Activated CD4-positive, alpha-beta T cell treated with anti-CD3 and anti-CD28 coated beads for 36 hours (primary cell): Measurements from ENCODE around the gene ZNF467. TPM values are rescaled to one million over a fixed set of nuclear protein-coding genes. Genes with fewer than 3 reads are reported as not detected.

Source experiments
- ATAC-seq: fragments of 200-7000 bp; cut with Tn5 transposase; one replicate; pipeline ENCODE4 v1.10.0; 2021; ENCODE audit warnings: mild to moderate bottlenecking, moderate library complexity
- CTCF ChIA-PET: fragments of 350-600 bp; sonication (Branson Sonifier 250); formaldehyde crosslinking; loops from one replicate; lab custom pipeline; 2021; ENCODE audit warnings: antibody characterized with exemption; lab: Charles Lee
- POLR2A ChIA-PET: fragments of 350-600 bp; sonication (Branson Sonifier 250); formaldehyde crosslinking; loops from one replicate; lab custom pipeline; 2021; ENCODE audit warnings: antibody characterized with exemption, inconsistent platforms; lab: Charles Lee
- DNase-seq: peaks from one replicate; pipeline ENCODE4 v3.0.0-alpha.2; 2020
- H3K27ac Mint-ChIP-seq: one replicate; pipeline ENCODE4 v1.8.0; 2021; ENCODE audit warnings: mixed read lengths
- H3K27me3 Mint-ChIP-seq: one replicate; pipeline ENCODE4 v1.8.0; 2021; ENCODE audit warnings: mixed read lengths
- H3K36me3 Mint-ChIP-seq: one replicate; pipeline ENCODE4 v1.8.0; 2021; ENCODE audit warnings: low read depth, mixed read lengths
- H3K4me1 Mint-ChIP-seq: one replicate; pipeline ENCODE4 v1.8.0; 2021; ENCODE audit warnings: mixed read lengths
- H3K4me3 Mint-ChIP-seq: one replicate; pipeline ENCODE4 v1.8.0; 2021; ENCODE audit warnings: mild to moderate bottlenecking, moderate library complexity, mixed read lengths
- H3K9me3 Mint-ChIP-seq: one replicate; pipeline ENCODE4 v1.8.0; 2021; ENCODE audit warnings: low read depth, mixed read lengths
- intact Hi-C, 2 experiments: fragments of 100-400 bp; cut with DNase I in 1 of 2; cut with micrococcal nuclease in 1 of 2; formaldehyde crosslinking; loops; one replicate each; pipeline versions ENCODE4 v1.14.2 to v1.15.1; 2022 to 2024; cut with DNase I, micrococcal nuclease
- total RNA-seq, 2 experiments: library from RNA; stranded (reverse); gene quantifications; one replicate each; pipeline ENCODE4 v1.2.3, GENCODE V29; 2021

The ZNF467 gene
- total RNA-seq, 2 experiments from 2014 or later, result 0.23 to 0.25 TPM

DNA sequence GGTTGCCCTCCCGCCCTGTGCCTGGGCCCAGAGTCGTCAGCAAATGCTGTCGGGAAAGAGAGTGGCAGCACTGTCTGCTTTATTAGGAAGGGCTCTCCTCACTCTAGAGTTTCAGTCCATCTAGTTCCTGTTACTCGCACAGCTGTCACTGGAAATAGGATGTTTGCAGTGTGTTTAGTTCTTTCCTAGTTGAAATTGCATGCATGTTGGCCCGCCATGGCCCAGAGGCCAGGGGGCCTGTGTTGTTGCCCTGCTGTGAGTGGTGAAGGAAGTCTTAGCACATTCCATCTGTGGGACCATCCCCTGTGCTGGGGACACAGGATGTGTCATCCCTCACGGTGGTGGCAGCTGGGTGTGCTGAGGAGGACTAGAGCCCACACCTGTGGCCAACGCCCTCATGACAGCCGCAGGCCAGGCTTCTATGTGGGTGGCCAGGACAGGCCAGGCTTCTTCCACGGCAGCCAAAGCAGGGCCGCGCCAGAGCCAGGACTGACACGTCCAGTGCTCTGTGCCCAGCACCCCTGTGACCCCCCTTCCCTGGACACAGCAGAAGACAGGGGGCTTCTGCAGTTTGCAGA is 45.4 kb downstream of the ZNF467 start:
- intact Hi-C loops, result no loop called here
- ChIA-PET CTCF (interaction anchor here (0.6 kb wide), 1 partner anchor 662 kb away, joined by 3 read pairs; no protein-coding TSS in a partner anchor), POLR2A (no interaction called here)
- Mint-ChIP-seq H3K4me3 (no peak overlapping the region), H3K36me3 (peaks cover 15% of the 10 kb centered on the region), H3K27ac (no peak overlapping the region), H3K4me1 (no peaks in the 10 kb centered on the region), H3K27me3 (no peaks in the 10 kb centered on the region), H3K9me3 (no peaks in the 10 kb centered on the region)
- DNase-seq (no peak), ATAC-seq (no peak)

DNA sequence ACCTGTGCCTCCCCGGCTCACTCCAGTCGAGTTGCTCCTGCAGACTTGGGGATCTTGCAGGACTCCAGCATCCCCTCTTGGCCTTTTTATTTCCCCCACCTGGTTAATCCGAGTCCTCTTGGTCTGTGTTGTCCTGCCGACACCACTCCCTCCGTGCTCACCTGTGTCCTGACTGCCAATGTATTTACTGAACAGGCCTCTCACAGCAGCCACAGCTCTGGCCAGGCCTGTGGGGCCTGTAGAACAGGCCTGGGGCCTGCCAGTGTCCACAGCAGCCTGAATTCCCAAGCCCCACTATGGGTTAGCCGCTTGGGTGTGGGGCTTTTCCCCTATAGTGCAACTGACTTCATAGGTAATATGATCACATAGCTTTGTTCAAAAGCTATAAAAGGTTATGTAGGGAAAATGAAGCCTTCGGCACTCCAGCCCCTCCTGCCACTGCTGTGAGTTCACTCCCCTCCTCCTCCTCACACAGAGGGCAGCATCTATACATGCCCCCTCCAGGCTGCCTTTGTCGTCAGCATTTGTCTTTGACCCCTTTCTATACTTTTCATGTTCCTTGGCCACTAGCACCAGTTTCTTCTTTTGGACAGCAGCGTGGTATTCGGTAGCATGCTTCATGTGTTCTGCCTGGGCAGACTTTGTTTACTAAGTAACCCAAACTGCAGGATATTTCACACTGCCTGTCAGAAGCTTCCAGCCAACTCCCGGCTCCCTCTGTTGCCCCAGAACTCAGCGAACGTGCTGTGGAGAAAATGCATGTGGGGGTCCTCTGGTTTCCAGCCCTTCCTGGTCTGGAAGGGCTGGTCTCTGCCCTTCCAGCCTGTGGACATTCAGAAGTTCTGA is 46.1 kb downstream of the ZNF467 start:
- CTCF ChIA-PET, result no interaction called here

DNA sequence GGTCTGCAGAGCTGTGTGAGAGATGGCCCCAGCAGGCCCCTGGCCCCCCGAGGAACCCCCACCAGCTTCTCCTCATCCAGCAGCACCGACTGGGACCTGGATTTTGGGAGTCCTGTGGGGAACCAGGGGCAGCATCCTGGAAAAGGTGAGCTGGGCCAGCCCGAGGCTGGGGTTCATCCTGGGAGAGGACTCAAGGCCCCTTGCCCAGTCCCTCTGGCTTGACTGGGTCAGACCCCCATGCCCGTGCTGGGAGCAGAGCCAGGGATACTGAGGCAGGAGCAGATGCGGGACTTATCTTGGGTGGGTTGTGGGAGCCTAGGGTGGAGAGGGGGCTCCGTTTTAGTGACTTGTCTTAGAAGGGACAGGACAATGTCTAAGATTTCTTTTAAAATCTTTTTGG is 47.5 kb downstream of the ZNF467 start:
- no peaks in the 10 kb centered on the region for H3K4me1 Mint-ChIP-seq

More for the DNA sequence above, 46.1 kb downstream of the ZNF467 start:
- ATAC-seq (no peak), DNase-seq (no peak)
- no peaks in the 10 kb centered on the region for H3K9me3 Mint-ChIP-seq
- intact Hi-C loops, result no loop called here
- no peaks in the 10 kb centered on the region for H3K27me3 Mint-ChIP-seq
- H3K4me3 Mint-ChIP-seq, result no peak overlapping the region
- POLR2A ChIA-PET, result no interaction called here
- no peaks in the 10 kb centered on the region for H3K4me1 Mint-ChIP-seq
- H3K27ac Mint-ChIP-seq, result no peak overlapping the region
- peaks cover 15% of the 10 kb centered on the region for H3K36me3 Mint-ChIP-seq

DNA sequence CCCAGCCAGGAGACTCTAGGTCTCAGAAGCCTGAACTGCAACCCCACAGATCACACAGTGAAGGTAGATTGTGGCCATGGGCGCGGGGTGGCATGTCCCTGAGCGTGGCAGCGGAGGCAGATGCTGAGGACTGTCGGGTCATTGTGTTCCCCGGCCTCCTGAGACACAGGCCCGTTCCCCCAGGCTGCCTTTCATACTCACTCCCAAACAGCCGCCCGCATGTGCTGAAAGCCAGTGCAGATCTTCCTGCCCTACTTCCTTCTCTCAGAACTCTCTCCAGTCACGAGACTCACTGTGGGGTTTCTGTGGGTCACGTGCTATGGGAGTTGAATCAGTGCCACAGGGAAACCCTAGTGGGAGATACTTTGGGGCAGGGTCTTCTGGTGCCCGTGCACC is 48.0 kb downstream of the ZNF467 start:
- intact Hi-C loops, result no loop called here
- Mint-ChIP-seq H3K4me3 (no peak overlapping the region), H3K4me1 (no peaks in the 10 kb centered on the region), H3K27ac (no peak overlapping the region), H3K9me3 (no peaks in the 10 kb centered on the region), H3K27me3 (no peaks in the 10 kb centered on the region), H3K36me3 (peaks cover 19% of the 10 kb centered on the region)
- ChIA-PET POLR2A (no interaction called here), CTCF (no interaction called here)
- no peak for DNase-seq
- ATAC-seq, result no peak

More for the DNA sequence above, 47.5 kb downstream of the ZNF467 start:
- Mint-ChIP-seq H3K36me3 (peaks cover 18% of the 10 kb centered on the region), H3K27ac (no peak overlapping the region), H3K4me3 (no peak overlapping the region), H3K27me3 (no peaks in the 10 kb centered on the region), H3K9me3 (no peaks in the 10 kb centered on the region)
- ATAC-seq (no peak), DNase-seq (no peak)
- intact Hi-C loops, result no loop called here
- ChIA-PET POLR2A (no interaction called here), CTCF (no interaction called here)

DNA sequence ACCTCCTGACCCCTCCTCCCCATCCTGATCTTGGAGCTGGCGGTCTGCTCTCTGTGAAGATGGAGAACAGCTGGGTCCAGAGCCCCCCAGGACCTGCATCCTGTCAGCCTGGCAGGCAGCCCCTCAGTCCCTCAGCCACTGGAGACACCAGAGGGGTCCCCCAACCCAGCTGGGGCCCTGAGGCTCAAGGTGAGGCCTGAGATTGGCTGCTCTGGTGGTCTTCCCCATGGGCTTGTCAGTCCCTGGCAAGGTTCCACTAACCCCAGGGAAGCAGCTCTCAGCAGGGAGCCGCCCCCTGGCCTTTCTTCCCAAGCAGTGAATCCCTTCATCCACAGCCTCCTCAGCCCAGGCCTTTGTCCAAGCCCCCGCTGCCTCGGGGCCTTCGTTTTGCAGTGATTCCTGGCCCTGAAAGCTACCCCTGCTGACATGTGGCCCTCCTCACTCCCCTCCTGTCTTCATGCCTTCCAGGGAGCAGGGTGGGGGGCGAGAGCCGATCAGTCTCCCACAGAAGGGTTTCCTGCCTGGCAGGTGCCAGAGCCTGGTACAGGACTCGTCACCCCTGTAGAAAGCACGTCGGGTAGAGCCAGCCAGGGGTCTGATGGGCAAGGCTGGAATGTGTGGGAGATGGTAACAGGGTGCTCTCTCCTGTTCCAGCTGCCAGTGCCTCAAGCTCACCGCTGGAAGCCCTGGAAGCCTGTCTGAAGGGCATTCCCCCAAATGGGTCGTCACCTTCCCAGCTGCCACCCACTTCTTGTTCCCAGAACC is 48.5 kb downstream of the ZNF467 start:
- Mint-ChIP-seq H3K36me3 (peaks cover 19% of the 10 kb centered on the region), H3K9me3 (no peaks in the 10 kb centered on the region), H3K27me3 (no peaks in the 10 kb centered on the region), H3K4me1 (no peaks in the 10 kb centered on the region), H3K27ac (no peak overlapping the region), H3K4me3 (no peak overlapping the region)
- intact Hi-C loops, result no loop called here
- CTCF ChIA-PET, result interaction anchor here (1.2 kb wide), 1 partner anchor 17 kb away, joined by 4 read pairs; no protein-coding TSS in a partner anchor
- no peak for DNase-seq
- no peak for ATAC-seq
- POLR2A ChIA-PET, result no interaction called here

DNA sequence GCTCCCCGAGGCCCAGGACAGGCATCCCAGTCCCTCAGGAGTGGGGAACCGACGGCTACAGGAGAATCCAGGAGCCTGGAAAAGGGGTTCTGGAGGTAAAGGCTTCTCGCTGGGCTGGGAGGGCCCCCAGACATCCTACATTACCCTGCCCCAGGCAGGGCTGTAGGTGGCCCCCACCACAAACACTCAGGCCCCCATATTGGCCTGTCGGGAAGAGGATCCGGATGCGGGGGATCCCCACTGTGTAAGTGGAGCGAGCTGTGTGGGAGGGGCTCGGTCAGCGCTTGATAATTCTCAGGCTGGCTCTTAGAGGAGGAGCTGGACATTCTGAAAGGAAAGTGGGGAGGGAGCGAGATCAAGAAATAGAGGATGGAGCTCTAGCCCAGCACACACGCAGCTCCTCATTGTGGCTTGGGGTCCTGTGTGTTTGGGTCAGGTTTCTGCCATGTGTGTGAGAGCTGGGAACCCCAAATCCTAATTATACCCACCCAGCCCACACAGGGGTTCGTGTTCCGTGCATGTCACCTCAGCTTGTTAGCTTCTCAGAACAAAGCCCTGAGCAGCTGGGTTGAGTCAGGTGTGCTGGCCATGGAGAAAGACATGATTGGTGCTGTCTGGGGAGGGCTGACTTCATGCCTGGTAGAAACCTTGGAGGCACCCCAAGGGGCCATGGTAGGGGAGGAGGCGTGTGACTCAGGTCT is 49.4 kb downstream of the ZNF467 start:
- H3K27me3 Mint-ChIP-seq, result no peaks in the 10 kb centered on the region
- H3K27ac Mint-ChIP-seq, result no peak overlapping the region
- H3K36me3 Mint-ChIP-seq, result peaks cover 17% of the 10 kb centered on the region
- intact Hi-C loops, result no loop called here
- ATAC-seq (peak; percentile 58), DNase-seq (no peak)
- no peaks in the 10 kb centered on the region for H3K9me3 Mint-ChIP-seq
- ChIA-PET CTCF (interaction anchor here (1.2 to 1.9 kb wide), 2 partner anchors 18 to 61 kb away, joined by 4 to 6 read pairs; no protein-coding TSS in a partner anchor), POLR2A (no interaction called here)
- H3K4me3 Mint-ChIP-seq, result no peak overlapping the region
- H3K4me1 Mint-ChIP-seq, result peaks cover 2% of the 10 kb centered on the region

DNA sequence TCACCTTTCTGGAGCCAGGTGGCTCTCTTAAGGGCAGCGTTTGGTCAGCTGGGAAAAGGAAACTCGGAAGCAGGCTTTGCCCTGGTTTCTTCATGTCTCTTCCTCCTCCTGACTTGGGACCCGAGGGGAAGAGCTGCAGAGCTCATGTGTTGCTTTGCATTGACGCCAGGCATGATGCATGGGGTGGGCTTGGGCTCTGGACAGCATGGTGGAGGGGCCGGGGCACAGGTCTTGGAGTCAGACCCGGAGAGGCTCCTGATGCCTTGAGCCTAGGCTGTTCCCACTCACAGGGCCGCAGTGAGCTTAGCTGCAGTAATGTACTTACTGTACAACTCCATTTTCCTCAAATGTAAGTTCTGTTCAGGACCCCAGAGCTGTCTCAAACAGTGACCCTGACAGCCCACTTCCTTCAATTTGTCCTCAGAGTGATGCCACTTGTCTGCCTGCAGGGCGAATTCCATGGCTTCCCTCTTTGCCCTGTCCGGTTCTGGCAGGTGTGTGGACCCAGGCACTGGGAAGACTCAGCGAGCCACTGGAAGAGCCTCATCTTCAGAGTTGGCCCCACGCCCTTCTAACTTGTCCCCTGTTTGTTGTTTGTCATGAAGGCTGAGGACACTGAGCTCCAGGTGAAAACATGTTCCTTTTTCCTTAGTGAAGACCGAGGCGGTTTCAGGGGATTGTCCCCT is 50.2 kb downstream of the ZNF467 start:
- H3K9me3 Mint-ChIP-seq, result no peaks in the 10 kb centered on the region
- ATAC-seq (no peak), DNase-seq (no peak)
- H3K27ac Mint-ChIP-seq, result no peak overlapping the region
- ChIA-PET POLR2A (no interaction called here), CTCF (interaction anchor here (1.2 to 1.9 kb wide), 2 partner anchors 19 to 61 kb away, joined by 4 to 6 read pairs; no protein-coding TSS in a partner anchor)
- intact Hi-C loops, result no loop called here
- H3K36me3 Mint-ChIP-seq, result peaks cover 16% of the 10 kb centered on the region
- H3K4me1 Mint-ChIP-seq, result peaks cover 4% of the 10 kb centered on the region
- no peaks in the 10 kb centered on the region for H3K27me3 Mint-ChIP-seq
- no peak overlapping the region for H3K4me3 Mint-ChIP-seq

DNA sequence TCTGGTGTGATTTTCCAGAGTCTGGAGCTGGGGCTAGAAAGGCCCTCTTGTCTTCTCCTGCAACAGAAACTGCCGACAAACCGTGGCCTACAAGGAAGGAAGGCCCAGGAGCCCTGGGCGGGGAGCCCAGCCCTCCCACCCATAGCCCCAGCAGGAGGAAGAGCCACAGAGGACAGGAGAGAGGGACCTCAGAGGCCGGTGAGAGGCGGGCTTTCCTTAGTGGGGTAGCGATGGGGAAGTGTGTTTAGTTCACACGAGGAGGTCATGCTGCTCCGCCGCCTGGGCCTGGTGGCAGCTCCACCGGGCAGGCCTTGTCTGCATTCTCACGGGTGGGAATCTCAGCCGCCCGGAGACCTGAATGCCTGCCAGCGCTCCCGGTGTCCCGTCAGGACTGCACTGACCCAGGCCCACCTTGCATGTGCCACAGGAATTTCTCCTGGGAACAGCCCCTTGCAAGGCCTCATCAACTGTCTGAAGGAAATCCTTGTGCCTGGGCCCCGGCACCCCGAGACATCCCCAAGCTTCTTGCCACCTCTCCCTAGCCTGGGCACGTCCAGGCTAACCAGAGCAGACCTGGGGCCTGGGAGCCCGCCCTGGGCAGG is 50.9 kb downstream of the ZNF467 start:
- DNase-seq, result no peak
- Mint-ChIP-seq H3K4me1 (peaks cover 6% of the 10 kb centered on the region), H3K9me3 (no peaks in the 10 kb centered on the region), H3K27me3 (no peaks in the 10 kb centered on the region), H3K4me3 (no peak overlapping the region), H3K27ac (no peak overlapping the region), H3K36me3 (peaks cover 16% of the 10 kb centered on the region)
- intact Hi-C loops, result no loop called here
- no peak for ATAC-seq
- ChIA-PET POLR2A (no interaction called here), CTCF (interaction anchor here (1.9 kb wide), 1 partner anchor 60 kb away, joined by 6 read pairs; no protein-coding TSS in a partner anchor)

DNA sequence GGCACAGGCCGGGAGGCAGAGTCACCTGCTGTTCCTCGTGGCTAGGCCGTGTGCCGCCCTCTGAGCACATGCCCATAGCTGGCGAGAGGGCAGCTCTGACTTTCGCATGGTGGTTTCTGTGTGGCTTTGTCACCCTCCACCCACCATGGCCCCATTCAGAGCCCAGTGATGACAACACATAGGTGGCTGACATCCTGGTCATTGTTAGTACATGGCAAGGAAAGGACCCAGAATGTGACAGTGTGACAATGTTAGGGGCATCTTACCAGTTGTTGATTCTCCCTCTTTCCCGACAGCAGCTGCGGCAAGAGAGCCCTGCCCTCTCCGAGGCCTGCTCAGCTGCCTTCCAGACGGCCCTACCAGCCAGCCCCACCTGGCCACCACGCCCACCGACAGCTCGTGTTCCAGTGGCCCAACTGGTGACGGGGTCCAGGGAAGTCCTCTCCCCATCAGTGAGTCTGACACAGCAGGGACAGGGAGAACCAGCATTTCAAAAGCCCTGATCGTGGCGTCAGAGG is 52.2 kb downstream of the ZNF467 start:
- DNase-seq (no peak), ATAC-seq (no peak)
- no peaks in the 10 kb centered on the region for H3K9me3 Mint-ChIP-seq
- intact Hi-C loops, result no loop called here
- CTCF ChIA-PET, result interaction anchor here (0.8 kb wide), 1 partner anchor 73 kb away, joined by 4 read pairs; no protein-coding TSS in a partner anchor
- H3K4me1 Mint-ChIP-seq, result peaks cover 13% of the 10 kb centered on the region
- H3K4me3 Mint-ChIP-seq, result no peak overlapping the region
- no peak overlapping the region for H3K27ac Mint-ChIP-seq
- POLR2A ChIA-PET, result no interaction called here
- H3K36me3 Mint-ChIP-seq, result peaks cover 14% of the 10 kb centered on the region
- no peaks in the 10 kb centered on the region for H3K27me3 Mint-ChIP-seq

DNA sequence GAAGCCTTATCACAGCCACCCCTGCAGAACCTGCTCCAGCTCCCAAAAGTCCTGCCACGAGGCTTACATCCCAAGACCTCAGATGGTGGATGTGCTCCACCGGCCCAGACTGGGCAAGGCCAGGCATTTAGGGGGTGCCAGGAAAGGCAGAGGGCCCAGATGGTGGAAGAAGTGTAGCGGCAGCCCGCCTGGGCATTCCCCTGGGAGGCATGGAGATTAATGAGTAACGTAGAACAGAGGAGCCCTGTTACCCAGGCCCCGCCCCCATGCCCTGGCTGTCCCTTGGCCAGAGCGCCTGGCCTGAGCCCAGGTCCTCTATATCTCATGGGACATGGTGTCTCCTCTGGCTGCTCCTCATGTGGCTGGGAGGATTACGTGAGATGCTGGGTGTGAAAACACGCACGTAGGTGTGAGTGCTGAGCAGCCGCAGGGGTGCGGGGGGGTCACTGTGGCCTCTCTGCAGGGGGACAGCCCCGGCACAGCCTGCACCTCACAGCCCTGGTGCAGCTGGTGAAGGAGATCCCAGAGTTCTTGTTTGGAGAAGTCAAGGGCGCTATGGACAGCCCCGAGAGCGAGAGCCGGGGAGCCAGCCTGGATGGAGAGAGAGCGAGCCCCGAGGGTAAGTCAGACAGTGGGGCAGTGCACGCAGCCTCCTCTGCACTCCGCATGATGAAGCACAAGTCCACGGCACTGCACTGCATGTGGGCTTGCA is 52.9 kb downstream of the ZNF467 start:
- Mint-ChIP-seq H3K4me3 (no peak overlapping the region), H3K4me1 (peaks cover 19% of the 10 kb centered on the region), H3K27me3 (no peaks in the 10 kb centered on the region), H3K9me3 (no peaks in the 10 kb centered on the region), H3K27ac (no peak overlapping the region), H3K36me3 (peaks cover 11% of the 10 kb centered on the region)
- ChIA-PET POLR2A (no interaction called here), CTCF (no interaction called here)
- intact Hi-C loops, result no loop called here
- DNase-seq (no peak), ATAC-seq (no peak)
